ENCODE data around the gene CTPS1.

Gene CTPS1

DNA sequence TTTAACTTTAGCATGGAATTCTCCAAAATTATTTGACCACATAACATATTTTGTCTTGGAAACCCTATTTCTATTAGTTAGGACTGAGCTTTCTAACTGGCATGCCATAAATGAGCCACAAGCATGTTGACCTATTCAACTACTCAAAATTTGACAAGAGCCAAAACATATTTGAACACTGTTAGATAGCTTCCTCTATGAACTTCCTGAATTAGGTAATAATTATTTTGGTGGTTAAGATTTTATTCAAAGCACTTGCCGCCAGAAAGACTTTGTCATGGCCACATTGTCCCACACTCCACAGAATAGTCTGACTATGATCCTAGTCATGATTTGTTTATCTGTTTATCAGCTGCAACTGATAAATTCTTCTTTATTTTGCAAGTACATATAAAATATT, 23.1 kb upstream of the CTPS1 start:
- intact Hi-C loops (cut with DNase I): loop anchor here (10.0 kb wide), 1 partner anchor 352 kb away; no protein-coding TSS in a partner anchor

DNA sequence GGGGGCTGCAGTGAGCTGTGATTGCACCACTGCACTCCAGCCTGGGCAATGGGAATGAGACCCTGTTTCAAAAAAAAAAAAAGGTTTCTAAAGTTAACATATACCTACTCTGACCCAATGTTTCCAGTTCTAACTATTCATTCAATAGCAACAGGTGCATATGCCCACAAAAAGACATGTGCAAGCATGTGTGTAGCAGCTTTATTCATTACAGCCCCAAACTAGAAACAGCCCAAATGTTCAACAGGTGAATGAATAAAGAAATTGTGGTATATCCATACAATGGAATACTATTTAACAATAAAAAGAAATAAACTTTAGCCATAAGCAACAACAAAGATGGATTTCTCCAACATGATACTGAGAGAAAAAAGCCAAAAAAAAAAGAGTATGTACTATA, 21.3 kb upstream of the CTPS1 start:
- no peak for DNase-seq
- intact Hi-C loops (cut with DNase I): loop anchor here (10.0 kb wide), 1 partner anchor 353 kb away; no protein-coding TSS in a partner anchor

More for the DNA sequence above, 23.1 kb upstream of the CTPS1 start:
- DNase-seq: no peak

DNA sequence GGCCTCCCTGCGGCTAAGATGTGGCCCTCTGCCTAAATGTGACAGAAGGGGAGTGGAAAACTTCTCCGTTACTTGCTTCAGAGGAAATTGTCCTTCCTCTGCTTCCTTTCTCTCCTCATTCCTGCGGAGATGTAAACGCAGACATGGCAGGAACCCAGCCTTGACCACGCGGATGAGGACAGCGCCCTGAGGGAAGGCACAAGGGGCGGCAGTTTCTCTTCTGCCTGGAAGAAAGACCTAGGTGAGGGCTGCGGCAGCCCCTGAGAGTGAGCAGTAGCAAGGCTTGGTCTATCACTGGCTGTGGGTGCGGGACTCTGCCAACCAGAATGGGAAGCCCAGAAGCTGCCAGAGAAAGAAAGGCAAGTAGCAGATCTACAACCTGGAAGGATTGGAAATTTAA, 14.0 kb upstream of the CTPS1 start:
- no peak for DNase-seq
- intact Hi-C loops (cut with DNase I): no loop called here

DNA sequence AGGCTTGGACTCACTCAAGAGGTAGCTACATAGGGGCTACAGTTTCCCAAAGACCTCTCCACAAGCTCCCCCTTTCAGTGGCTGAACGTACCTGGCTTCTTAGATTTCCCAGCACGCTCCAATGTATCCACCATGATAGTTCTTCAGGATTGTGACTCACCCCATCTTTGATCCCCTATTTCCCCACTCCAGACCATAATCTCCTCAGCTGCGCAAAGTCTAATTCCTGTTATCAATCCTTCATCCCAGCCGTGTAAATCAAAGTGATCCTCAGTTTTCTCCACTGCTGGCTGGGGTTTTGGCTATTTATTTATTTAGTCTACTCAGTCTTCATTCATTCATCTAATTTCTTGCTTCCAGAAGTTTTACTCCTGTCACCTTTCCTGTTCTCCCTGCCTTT, 13.1 kb upstream of the CTPS1 start:
- no peak for DNase-seq
- intact Hi-C loops (cut with DNase I): no loop called here

DNA sequence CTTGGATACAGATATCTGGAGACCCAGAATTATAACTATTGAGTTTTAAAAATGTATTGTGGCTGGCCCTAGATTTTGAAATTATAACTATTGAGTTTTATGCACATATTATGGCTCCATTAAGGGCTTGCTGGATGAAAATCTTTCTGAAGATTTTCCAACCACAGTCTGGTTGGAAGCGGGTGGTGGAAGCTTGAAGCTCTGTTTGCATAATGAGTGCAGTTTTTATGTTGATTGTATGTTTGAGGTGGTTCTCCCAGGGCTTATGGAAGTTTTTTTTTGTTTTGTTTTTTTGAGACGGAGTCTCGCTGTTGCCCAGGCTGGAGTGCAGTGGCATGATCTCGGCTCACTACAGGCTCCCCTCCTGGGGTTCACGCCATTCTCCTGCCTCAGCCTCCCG, 10.1 kb upstream of the CTPS1 start:
- DNase-seq: no peak
- intact Hi-C loops (cut with DNase I): no loop called here

DNA sequence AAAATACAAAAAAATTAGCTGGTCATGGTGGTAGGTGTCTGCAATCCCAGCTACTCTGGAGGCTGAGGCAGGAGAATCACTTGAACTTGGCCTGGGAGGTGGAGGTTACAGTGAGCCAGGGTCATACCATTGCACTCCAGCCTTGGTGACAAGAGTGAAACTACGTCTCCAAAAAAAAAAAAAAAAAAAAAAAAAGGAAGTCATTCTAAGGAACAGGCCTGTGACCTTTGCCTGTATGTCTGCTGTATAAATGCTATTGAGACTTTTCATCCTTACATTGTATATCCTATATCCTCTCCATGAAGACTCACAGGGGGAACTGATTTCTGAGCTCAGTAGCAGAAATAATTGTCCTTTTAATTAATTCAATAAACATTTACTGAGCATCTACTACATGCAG, 7.5 kb upstream of the CTPS1 start:
- no peak for DNase-seq
- intact Hi-C loops (cut with DNase I): no loop called here

DNA sequence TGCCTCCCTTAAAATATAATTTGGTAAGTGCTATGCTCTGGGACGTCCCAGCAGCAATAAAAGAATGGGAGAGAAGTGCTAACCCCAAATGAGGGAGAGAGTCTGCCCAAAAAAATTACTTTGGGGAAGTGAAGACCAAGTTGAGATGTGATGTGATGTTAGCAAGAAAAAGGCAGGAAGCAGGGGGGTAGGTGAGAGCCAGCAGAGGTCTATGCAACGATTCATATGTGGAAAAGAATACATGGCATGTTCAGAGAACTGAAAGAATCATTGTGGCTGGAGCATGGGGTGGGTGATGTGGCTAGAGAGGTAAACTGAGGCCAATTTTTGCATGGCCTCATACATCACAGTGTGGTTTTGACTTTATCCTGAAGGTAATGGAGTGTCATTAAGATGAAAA, 5.6 kb upstream of the CTPS1 start:
- intact Hi-C loops (cut with DNase I): no loop called here
- DNase-seq: no peak

DNA sequence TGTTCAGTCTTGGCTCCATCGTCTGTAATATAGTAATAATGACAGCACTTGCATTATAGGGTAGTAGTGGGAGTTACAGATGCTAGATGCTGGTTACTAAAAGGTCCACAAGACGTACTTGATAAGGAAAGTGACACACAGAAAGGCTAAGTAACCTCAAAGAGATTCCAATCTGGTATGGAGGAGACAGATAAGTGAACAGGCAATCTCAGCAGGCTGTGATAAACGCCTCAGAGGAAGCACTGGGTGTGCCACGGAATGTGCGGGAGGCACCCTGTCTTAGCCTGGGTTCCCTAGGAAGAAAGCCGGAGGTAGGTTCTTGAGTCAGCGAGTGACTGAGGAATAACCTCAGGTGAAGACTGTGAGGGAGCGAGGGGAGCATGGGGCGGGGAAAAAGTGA, 4.6 kb upstream of the CTPS1 start:
- intact Hi-C loops (cut with DNase I): no loop called here
- no peak for DNase-seq

DNA sequence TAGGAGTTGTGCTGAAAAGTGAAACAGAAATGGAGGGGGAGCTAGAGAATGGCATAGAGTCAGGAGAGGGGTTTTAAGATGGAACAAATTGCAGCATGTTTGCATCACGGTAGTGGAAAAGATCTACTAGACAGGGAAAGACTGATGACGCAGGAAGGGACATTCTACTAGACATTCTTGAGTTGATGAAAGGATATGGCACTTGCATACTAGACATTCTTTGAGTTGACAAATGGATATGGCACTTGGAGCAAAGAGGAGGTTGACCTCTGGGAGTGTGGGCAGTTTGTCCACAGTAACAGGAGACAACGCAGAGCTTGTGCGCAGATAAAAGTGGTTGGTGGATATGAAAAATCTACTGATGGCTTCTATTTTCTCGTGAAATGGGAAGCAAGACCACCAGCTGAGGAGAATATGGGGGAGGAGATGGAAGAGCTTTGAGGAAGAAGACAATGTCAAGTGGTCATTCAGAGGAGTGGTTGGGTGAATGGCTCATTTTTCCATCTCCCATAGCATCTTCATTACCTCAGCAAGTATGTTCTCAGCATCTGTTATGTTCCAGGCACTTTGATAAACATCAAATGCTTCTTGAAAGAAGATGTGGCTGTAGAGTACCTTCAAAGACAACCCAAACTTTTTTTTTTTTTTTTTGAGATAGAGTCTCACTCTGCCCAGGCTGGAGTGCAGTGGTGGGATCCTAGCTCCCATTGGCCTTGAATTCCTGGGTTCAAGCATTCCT, 2.4 kb upstream of the CTPS1 start:
- DNase-seq: no peak
- intact Hi-C loops (cut with DNase I): no loop called here

DNA sequence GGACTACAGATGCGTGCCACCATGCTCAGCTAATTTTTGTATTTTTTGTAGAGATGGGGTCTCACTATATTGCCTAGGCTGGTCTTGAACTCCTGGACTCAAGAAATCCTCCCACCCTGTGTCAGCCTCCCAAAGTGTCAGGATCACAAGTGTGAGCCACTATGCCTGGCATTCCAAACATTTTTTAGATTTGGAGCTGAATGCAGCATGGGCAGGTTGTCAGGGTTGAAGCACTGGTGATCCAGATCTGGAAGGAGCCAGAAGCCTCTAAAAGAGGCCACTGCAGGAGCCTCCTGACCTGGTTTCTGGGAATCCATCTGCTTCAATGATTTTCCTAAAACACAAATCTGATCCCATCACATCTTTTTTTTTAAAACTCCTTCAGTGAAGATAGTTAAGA, 1.8 kb upstream of the CTPS1 start:
- intact Hi-C loops (cut with DNase I): no loop called here
- DNase-seq: no peak

DNA sequence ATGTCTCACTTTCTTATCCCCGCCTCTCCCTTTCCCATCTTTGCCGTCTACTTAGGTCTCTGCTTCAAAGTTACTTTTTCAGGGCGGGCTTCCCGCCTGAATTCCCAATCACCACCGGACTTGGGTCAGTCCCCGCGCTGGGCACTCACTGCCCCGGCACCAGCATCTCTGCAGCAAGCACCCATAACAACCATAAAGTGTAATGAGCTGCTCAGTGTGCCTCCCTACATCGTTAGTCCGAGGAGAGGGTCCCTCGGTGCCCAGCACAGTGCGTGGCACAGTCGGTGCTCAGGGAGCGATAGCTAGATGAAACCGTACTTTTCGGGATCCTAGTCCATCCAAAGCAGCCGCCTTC, 633 bp upstream of the CTPS1 start:
- intact Hi-C loops (cut with DNase I): no loop called here
- DNase-seq: peak in 3 of 42 donors; percentile 20 to 40 (median 34)

DNA sequence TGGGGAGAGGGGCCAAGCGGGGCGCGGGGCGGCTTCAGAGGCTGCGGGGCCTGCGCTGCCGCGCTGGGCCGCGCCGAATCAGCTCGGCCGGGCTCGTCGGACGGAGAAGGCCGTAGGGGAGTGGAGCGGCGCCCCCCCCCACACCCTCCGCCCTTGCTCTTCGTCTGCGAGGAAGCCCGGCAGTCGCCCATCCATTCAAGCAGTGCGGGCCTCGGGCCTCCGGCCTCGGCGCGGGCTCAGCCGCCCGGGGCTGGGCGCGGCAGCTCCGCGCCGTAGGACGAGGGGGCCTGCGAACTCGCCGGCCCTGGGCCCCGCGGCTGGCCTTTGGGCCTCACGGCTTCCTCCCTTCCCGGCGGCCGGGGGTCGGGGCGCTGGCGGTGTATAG, 564 bp downstream of the CTPS1 start:
- intact Hi-C loops (cut with DNase I): no loop called here
- peak in 1 of 42 donors; percentile 24 for DNase-seq

DNA sequence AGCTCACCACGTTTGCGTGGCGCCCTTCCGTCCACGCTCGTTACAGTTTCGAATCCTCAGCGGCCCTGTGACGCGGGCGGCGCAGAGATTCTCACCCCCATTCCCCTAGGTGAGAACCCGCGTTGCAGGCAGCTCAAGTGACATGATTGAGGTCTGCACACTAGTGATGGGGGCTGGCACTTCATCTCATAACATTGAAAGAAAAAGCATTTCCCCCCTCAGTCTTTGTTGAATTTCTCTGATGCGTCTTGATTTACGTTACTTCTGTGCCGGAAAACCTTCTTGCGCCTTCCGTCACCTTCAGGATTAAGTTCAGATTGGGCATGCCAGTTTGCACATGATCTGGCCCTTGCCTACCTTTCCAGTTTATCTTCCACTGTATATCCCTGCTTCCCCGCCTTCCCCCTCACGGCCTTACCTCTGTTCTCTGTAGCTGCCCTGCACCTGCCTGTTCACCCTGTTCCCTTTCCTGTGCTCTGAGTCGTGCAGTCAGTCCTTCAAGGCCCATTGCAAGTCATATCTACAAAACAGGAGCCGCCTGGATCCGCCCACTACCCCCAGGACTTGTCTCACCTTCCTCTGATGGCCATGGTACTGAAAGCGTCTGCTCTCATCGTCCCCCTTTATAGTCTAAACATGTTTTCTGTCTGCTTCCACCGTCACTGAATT, 1.1 kb downstream of the CTPS1 start:
- intact Hi-C loops (cut with DNase I): no loop called here
- DNase-seq: peak in 27 of 42 donors; percentile 11 to 62 (median 30)

DNA sequence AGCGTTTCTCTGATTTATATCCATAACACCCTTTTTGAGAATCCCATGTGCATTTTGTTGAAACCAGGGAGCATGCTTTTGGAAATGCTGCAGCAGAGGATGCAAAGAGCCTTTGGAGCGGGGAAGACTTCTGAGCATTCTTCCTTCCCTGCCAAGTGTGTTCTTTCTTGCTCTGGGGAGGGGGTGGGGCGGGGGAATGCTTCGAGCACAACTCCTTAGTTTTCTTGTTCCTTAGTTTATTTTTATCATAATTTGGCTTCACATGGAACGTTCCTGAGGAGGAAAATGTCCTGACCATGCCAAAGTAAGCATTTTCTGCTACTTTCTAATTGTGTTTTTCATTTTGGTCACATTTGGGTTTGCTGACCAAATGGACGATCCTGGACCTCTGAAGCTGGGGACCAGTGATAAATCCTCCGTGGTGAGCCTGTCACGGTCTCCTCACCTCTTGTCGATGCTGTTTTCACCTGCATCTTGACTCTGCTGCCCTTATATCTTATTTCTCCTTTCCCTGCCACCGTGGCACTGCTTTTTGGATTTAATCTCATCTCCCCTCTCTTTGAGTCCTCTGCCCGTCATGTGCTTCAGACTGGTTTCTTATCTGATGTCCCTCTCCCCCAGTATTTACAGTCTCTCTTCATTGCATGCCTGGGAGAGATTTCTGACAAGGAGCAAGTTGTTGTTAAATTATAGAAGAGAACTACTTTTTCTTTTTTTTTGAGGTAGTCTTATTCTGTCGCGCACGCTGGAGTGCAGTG, 2.4 kb downstream of the CTPS1 start:
- DNase-seq: no peak
- intact Hi-C loops (cut with DNase I): no loop called here

DNA sequence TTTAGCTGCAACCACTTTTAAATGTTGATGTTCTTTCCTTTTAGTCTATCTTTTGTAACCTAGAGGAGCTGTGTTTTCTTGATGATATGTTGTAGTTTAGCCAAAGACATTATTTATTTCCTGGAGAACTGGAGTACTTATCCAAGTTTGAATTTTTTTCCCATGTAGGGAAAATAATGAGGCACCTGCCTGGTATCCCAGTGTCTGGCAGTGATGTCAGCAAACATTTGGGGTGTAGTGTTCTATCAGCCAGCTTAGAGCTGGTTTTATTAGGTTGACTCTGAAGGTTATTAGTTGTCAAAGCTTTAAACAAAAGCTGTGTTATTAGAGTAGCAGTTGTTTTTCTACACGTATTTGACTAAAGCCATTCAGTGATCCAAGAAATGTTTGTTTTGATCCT, 3.2 kb downstream of the CTPS1 start:
- intact Hi-C loops (cut with DNase I): no loop called here
- no peak for DNase-seq

DNA sequence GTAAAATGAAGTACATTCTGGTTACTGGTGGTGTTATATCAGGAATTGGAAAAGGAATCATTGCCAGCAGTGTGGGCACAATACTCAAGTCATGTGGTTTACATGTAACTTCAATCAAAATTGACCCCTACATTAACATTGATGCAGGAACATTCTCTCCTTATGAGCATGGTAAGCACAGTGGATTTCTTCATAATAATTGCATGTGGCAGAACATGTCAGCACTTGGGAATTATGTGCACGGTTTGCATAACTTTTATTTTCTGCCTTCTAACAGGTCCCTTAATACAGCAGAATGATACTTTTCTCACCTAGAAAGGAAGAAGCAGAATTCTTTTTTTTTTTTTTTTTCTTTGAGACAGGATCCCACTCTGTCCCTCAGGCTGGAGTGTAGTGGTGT, 3.8 kb downstream of the CTPS1 start:
- intact Hi-C loops (cut with DNase I): no loop called here
- DNase-seq: no peak

DNA sequence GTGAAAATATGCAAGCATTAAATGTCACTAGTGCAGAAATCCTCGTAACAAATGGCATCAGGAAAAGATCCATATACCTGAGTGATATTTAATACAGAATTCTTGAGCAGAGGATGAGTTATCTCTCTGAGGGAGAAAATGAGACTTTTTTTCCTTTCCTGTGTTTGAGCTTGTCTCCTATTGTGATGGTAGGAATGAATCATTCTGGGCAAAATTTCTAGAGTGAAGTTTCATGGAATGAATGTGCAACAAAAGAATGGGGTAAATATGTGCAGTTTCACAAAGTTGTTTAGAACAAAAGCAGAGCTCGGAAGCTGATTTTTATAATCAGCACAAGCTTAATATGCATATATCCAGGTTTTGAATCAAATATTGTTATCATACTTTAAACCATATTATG, 4.6 kb downstream of the CTPS1 start:
- no peak for DNase-seq
- intact Hi-C loops (cut with DNase I): no loop called here

DNA sequence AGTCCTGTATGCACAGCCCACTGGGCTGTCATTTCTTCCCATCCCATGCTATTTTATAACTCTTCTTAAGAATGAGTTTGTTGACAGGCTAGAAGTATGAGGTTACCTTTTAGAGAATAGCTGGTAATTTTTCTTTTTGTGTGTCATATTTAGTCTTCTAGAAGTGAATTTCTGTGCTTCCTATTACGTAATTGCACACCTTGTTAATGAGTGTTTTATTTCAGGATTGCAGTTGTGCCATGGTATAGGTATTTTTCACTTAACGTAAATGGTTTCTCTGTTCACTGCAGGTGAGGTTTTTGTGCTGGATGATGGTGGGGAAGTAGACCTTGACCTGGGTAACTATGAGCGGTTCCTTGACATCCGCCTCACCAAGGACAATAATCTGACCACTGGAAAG, 5.0 kb downstream of the CTPS1 start:
- intact Hi-C loops (cut with DNase I): no loop called here
- DNase-seq: no peak

DNA sequence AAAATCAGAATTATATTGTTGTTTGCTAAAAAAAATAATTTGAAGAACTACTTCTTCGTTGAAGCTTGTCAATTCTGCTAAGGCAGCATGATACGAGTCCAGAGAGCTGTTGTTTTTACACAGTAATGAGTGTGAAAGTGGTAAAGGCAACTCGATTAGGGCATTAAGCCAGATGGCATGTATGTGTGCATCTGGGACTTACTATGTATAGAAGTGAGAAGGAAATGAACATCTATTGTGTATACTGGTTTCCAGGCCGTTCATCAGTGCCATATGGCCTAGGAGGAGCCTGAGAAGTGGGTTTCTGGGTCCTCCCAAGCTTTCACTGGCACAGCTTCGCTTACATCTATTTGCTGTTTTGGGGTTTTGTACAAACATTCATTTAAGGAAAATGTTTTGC, 5.7 kb downstream of the CTPS1 start:
- intact Hi-C loops (cut with DNase I): no loop called here

DNA sequence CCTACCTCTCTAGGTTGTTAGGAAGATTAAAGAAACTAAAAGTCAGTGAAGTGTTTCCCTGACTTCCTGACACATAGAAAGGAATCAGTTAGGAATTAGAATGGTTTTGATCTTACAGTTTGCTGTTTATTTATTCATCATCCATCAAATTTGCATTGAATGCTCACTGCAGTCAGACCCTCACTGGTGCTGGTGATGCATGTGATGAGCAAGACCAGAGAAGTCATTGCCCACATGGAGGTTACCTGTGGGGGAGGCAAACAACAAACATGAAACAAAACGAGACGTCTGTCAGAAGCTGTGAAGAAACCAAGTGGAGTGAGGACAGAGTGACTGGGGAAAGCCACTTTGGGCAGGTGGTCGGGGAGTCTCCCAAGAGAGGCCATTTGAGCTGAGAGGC, 6.4 kb downstream of the CTPS1 start:
- DNase-seq: no peak
- intact Hi-C loops (cut with DNase I): no loop called here

More for the DNA sequence above, 5.7 kb downstream of the CTPS1 start:
- DNase-seq: no peak

All from head of caudate nucleus (tissue), 42 donors.